Stomach (tissue), 4 donors: Measurements from ENCODE around the gene GIPC3.

Experiments used
- POLR2A ChIP-seq, 4 donors: fragments of 450-650 bp; IDR thresholded peaks; one replicate each; pipeline ENCODE4 v1.6.1; 2016; ENCODE audit warnings: antibody characterized with exemption in 4 of 4, control low read depth in 2 of 4, mild to moderate bottlenecking in 1 of 4, moderate library complexity in 1 of 4
- TF ChIP-seq, protein P1 (sequence below), 7 experiments: fragments of 450-650 bp in 4 of 7; fragments of 200-600 bp in 3 of 7; sonication (generic) in 3 of 7; IDR thresholded peaks; one replicate each; pipeline ENCODE4 v1.5.1; 2016 to 2019; ENCODE audit warnings: antibody characterized with exemption in 7 of 7, control low read depth in 2 of 7, mild to moderate bottlenecking in 1 of 7

DNA sequence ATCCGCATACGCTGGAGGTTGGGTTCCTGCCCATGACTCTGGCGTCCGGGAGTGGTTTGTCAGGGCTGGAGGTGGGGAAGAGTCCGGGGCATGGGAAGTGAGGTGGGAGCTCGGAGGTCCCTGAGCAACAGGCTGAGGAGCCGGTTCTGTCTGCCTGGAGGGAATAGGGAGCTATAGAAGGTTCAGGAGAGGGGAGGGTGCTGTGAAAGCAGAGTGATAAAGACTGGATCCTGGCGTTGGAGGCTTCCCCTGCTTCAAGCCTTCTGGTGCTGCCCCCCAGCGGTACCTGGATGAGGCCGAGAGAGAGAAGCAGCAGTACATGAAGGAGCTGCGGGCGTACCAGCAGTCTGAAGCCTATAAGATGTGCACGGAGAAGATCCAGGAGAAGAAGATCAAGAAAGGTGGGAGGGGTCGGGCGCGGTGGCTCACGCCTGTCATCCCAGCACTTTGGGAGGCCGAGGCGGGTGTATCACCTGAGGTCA, 10.0 kb upstream of the GIPC3 start:
- TF ChIP-seq, protein P1, sequence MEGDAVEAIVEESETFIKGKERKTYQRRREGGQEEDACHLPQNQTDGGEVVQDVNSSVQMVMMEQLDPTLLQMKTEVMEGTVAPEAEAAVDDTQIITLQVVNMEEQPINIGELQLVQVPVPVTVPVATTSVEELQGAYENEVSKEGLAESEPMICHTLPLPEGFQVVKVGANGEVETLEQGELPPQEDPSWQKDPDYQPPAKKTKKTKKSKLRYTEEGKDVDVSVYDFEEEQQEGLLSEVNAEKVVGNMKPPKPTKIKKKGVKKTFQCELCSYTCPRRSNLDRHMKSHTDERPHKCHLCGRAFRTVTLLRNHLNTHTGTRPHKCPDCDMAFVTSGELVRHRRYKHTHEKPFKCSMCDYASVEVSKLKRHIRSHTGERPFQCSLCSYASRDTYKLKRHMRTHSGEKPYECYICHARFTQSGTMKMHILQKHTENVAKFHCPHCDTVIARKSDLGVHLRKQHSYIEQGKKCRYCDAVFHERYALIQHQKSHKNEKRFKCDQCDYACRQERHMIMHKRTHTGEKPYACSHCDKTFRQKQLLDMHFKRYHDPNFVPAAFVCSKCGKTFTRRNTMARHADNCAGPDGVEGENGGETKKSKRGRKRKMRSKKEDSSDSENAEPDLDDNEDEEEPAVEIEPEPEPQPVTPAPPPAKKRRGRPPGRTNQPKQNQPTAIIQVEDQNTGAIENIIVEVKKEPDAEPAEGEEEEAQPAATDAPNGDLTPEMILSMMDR (IDR thresholded peaks at IDR 0.05), result no peak
- no peak for TF ChIP-seq POLR2A (IDR thresholded peaks at IDR 0.05)
